Activated T-cell treated with anti-CD3 and anti-CD28 coated beads, Interleukin-2, amount 50 U/mL, for 4 hours (primary cell): ENCODE measurements around the gene PTK7. TPM values are rescaled to one million over a fixed set of nuclear protein-coding genes. Genes with fewer than 3 reads are reported as not detected.

Source experiments
- total RNA-seq, 3 donors: library from RNA; stranded (reverse); gene quantifications; one replicate each; pipeline ENCODE4 v1.2.1, GENCODE V29; 2021

The PTK7 gene
- total RNA-seq, 3 donors from 2014 or later, result 1.3 to 4.3 (median 1.9) TPM

Other genes with a start within 250 kb of the PTK7 start
- gene RPL7L1, start 196.7 kb upstream of the PTK7 start, total RNA-seq, result 100 to 1,000 TPM; 262 to 307 (median 280) TPM
- not detected for gene PTCRA, start 160.3 kb upstream of the PTK7 start, total RNA-seq
- gene CNPY3, start 146.8 kb upstream of the PTK7 start, total RNA-seq, result 10 to 100 TPM; 41.9 to 46.6 (median 42.4) TPM
- under 1 TPM; 0.20 to 0.71 (median 0.69) TPM for gene GNMT, start 115.6 kb upstream of the PTK7 start, total RNA-seq
- gene PEX6, start 97.1 kb upstream of the PTK7 start, total RNA-seq, result 10 to 100 TPM in 2 of 3 donors, 1 to 10 TPM in 1; 4.2 to 13.2 (median 10.9) TPM
- gene PPP2R5D, start 91.7 kb upstream of the PTK7 start, total RNA-seq, result 10 to 100 TPM; 32.8 to 37.0 (median 32.9) TPM
- gene MEA1, start 62.4 kb upstream of the PTK7 start, total RNA-seq, result 10 to 100 TPM; 95.7 to 98.6 (median 96.8) TPM
- 10 to 100 TPM; 51.9 to 55.8 (median 52.2) TPM for gene KLHDC3, start 62.1 kb upstream of the PTK7 start, total RNA-seq
- 100 to 1,000 TPM in 2 of 3 donors, 10 to 100 TPM in 1; 98.1 to 103 (median 100) TPM for gene RRP36, start 54.7 kb upstream of the PTK7 start, total RNA-seq
- 10 to 100 TPM; 13.2 to 15.0 (median 13.3) TPM for gene CUL7, start 22.5 kb upstream of the PTK7 start, total RNA-seq
- gene MRPL2, start 16.9 kb upstream of the PTK7 start, total RNA-seq, result 100 to 1,000 TPM in 2 of 3 donors, 10 to 100 TPM in 1; 93.3 to 120 (median 115) TPM
- 1 to 10 TPM; 5.4 to 9.1 (median 7.4) TPM for gene KLC4, start 16.7 kb upstream of the PTK7 start, total RNA-seq
- gene SRF, start 95.0 kb downstream of the PTK7 start, total RNA-seq, result 10 to 100 TPM; 72.0 to 80.1 (median 72.8) TPM
- gene CUL9, start 105.9 kb downstream of the PTK7 start, total RNA-seq, result 10 to 100 TPM; 29.5 to 32.3 (median 30.4) TPM
- 10 to 100 TPM; 27.5 to 52.1 (median 51.0) TPM for gene DNPH1, start 153.2 kb downstream of the PTK7 start, total RNA-seq
- gene TTBK1, start 167.2 kb downstream of the PTK7 start, total RNA-seq, result under 1 TPM; 0.20 to 0.38 (median 0.21) TPM
- gene SLC22A7, start 221.9 kb downstream of the PTK7 start, total RNA-seq, result not detected
- gene CRIP3, start 232.5 kb downstream of the PTK7 start, total RNA-seq, result under 1 TPM in 1 of 3 donors, not detected in 2; 0.52 TPM